Thymus (tissue), 11 donors: ENCODE measurements around the gene NELFE. TPM values are rescaled to one million over a fixed set of nuclear protein-coding genes. Genes with fewer than 3 reads are reported as not detected.
A peak's percentile ranks its signal among the peaks of the same experiment; 100 is the strongest.

Source experiments
- DNase-seq, 9 donors: peaks; one replicate each; pipeline ENCODE4 v3.0.0-alpha.2; 2013; ENCODE audit warnings: low spot score in 9 of 9, low read depth in 6 of 9, missing footprints in 1 of 9
- H3K27ac ChIP-seq, 2 donors: one replicate each; pipeline ENCODE4 v1.5.1; 2013; ENCODE audit warnings: control low read depth in 1 of 2, low read depth in 1 of 2, low read length in 1 of 2, mild to moderate bottlenecking in 1 of 2, moderate library complexity in 1 of 2
- H3K27me3 ChIP-seq, 2 donors: one replicate each; pipeline ENCODE4 v1.5.1; 2013; ENCODE audit warnings: low read length in 1 of 2; ENCODE audit not compliant: control insufficient read depth in 2 of 2, insufficient read depth in 1 of 2
- H3K36me3 ChIP-seq, 2 donors: one replicate each; pipeline ENCODE4 v1.5.1; 2013; ENCODE audit warnings: low read length in 1 of 2, mild to moderate bottlenecking in 1 of 2, moderate library complexity in 1 of 2; ENCODE audit not compliant: control insufficient read depth in 2 of 2, insufficient read depth in 2 of 2
- H3K4me1 ChIP-seq, 2 donors: one replicate each; pipeline ENCODE4 v1.5.1; 2013; ENCODE audit warnings: low read length in 2 of 2; ENCODE audit not compliant: control insufficient read depth in 2 of 2, insufficient read depth in 2 of 2
- H3K4me3 ChIP-seq, 2 donors: one replicate each; pipeline ENCODE4 v1.5.1; 2013; ENCODE audit warnings: low read length in 2 of 2, control low read depth in 1 of 2, mild to moderate bottlenecking in 1 of 2
- H3K9me3 ChIP-seq, 2 donors: one replicate each; pipeline ENCODE4 v1.5.1; 2013; ENCODE audit warnings: low read length in 1 of 2, mild to moderate bottlenecking in 1 of 2; ENCODE audit not compliant: control insufficient read depth in 2 of 2, insufficient read depth in 1 of 2
- WGBS: extraction: QIAGEN DNeasy Blood & Tissue Kit; methylation state at CpG from one replicate; pipeline ENCODE4 v1.1.7; 2013; 5-methylcytosine and 5-hydroxymethylcytosine counted together
- polyA plus RNA-seq: library from polyadenylated mRNA; stranded (reverse); fragments of 200-250 nt; gene quantifications from one replicate; pipeline ENCODE4 v1.2.3, GENCODE V29; 2013
- total RNA-seq: library from RNA; stranded (reverse); fragments of 120-200 nt; gene quantifications from one replicate; pipeline ENCODE4 v1.2.4, GENCODE V29; 2013
- donor health status: healthy.

The NELFE gene
- total and polyA plus RNA-seq, 2 donors = 44.5 to 62.9 TPM

GRCh38 chr6:31906122-31906521 lies 52.6 kb downstream of the NELFE start:
- Histone ChIP-seq H3K36me3 (no peaks in the 10 kb centered on the region), H3K27ac (peak overlapping the region in 1 of 2 donors; percentile 4), H3K9me3 (no peaks in the 10 kb centered on the region), H3K27me3 (no peaks in the 10 kb centered on the region), H3K4me1 (peaks cover 8 to 13% of the 10 kb centered on the region in 2 donors), H3K4me3 (no peak overlapping the region)
- 79% methylated on average over 4 of the region's 4 CpGs for WGBS
- no peak for DNase-seq

GRCh38 chr6:31905041-31905440 lies 53.7 kb downstream of the NELFE start:
- no peak for DNase-seq
- Histone ChIP-seq H3K27me3 (no peaks in the 10 kb centered on the region), H3K36me3 (peaks cover 0 to under 1% of the 10 kb centered on the region in 2 donors), H3K4me3 (no peak overlapping the region), H3K27ac (no peak overlapping the region), H3K9me3 (no peaks in the 10 kb centered on the region), H3K4me1 (peaks cover 8 to 15% of the 10 kb centered on the region in 2 donors)
- 96% methylated on average over 1 of the region's 1 CpG for WGBS

GRCh38 chr6:31903957-31904356 lies 54.8 kb downstream of the NELFE start:
- no peaks in the 10 kb centered on the region for H3K27me3 ChIP-seq
- H3K36me3 ChIP-seq = peaks cover 0 to 4% of the 10 kb centered on the region in 2 donors
- H3K4me3 ChIP-seq = no peak overlapping the region
- H3K27ac ChIP-seq = no peak overlapping the region
- no peak for DNase-seq
- WGBS = 97% methylated on average over 3 of the region's 3 CpGs
- peaks cover 14 to 19% of the 10 kb centered on the region in 2 donors for H3K4me1 ChIP-seq
- H3K9me3 ChIP-seq = no peaks in the 10 kb centered on the region

Other genes with a start within 250 kb of the NELFE start
Only the 30 nearest of the 35 such genes appear.
- gene DDAH2, start 229.7 kb downstream of the NELFE start, total RNA-seq = 49.6 TPM
- gene DDAH2, start 229.7 kb downstream of the NELFE start, polyA plus RNA-seq = 105 TPM
- 431 TPM for gene CLIC1, start 222.4 kb downstream of the NELFE start, total RNA-seq
- gene CLIC1, start 222.4 kb downstream of the NELFE start, polyA plus RNA-seq = 337 TPM
- 8.4 TPM for gene MSH5, start 219.0 kb downstream of the NELFE start, total RNA-seq
- gene MSH5, start 219.0 kb downstream of the NELFE start, polyA plus RNA-seq = 15.2 TPM
- 1.2 TPM for gene SAPCD1, start 196.3 kb downstream of the NELFE start, total RNA-seq
- gene SAPCD1, start 196.3 kb downstream of the NELFE start, polyA plus RNA-seq = 9.7 TPM
- 0.76 TPM for gene VWA7, start 181.6 kb downstream of the NELFE start, total RNA-seq
- 0.66 TPM for gene VWA7, start 181.6 kb downstream of the NELFE start, polyA plus RNA-seq
- gene VARS1, start 163.2 kb downstream of the NELFE start, total RNA-seq = 16.6 TPM
- gene VARS1, start 163.2 kb downstream of the NELFE start, polyA plus RNA-seq = 25.2 TPM
- 71.8 TPM for gene LSM2, start 152.0 kb downstream of the NELFE start, total RNA-seq
- 76.8 TPM for gene LSM2, start 152.0 kb downstream of the NELFE start, polyA plus RNA-seq
- 1.2 TPM for gene HSPA1L, start 143.7 kb downstream of the NELFE start, total RNA-seq
- 2.4 TPM for gene HSPA1L, start 143.7 kb downstream of the NELFE start, polyA plus RNA-seq
- 73.8 TPM for gene HSPA1A, start 143.4 kb downstream of the NELFE start, total RNA-seq
- 68.8 TPM for gene HSPA1A, start 143.4 kb downstream of the NELFE start, polyA plus RNA-seq
- 110 TPM for gene HSPA1B, start 131.2 kb downstream of the NELFE start, total RNA-seq
- gene HSPA1B, start 131.2 kb downstream of the NELFE start, polyA plus RNA-seq = 46.8 TPM
- gene NEU1, start 96.2 kb downstream of the NELFE start, total RNA-seq = 20.8 TPM
- 21.9 TPM for gene NEU1, start 96.2 kb downstream of the NELFE start, polyA plus RNA-seq
- gene SLC44A4, start 80.0 kb downstream of the NELFE start, total RNA-seq = 0.42 TPM
- 1.7 TPM for gene SLC44A4, start 80.0 kb downstream of the NELFE start, polyA plus RNA-seq
- gene EHMT2, start 61.3 kb downstream of the NELFE start, total RNA-seq = 35.0 TPM
- gene EHMT2, start 61.3 kb downstream of the NELFE start, polyA plus RNA-seq = 60.1 TPM
- 1.9 TPM for gene ZBTB12, start 56.9 kb downstream of the NELFE start, total RNA-seq
- 2.6 TPM for gene ZBTB12, start 56.9 kb downstream of the NELFE start, polyA plus RNA-seq
- 9.0 TPM for gene C2, start 31.3 kb downstream of the NELFE start, total RNA-seq
- 10.3 TPM for gene C2, start 31.3 kb downstream of the NELFE start, polyA plus RNA-seq
- 17.0 TPM for gene CFB, start 12.9 kb downstream of the NELFE start, total RNA-seq
- 41.0 TPM for gene CFB, start 12.9 kb downstream of the NELFE start, polyA plus RNA-seq
- 25.4 TPM for gene SKIC2, start 204 bp upstream of the NELFE start, total RNA-seq
- 110 TPM for gene SKIC2, start 204 bp upstream of the NELFE start, polyA plus RNA-seq
- 11.8 TPM for gene DXO, start 13.2 kb upstream of the NELFE start, total RNA-seq
- gene DXO, start 13.2 kb upstream of the NELFE start, polyA plus RNA-seq = 27.3 TPM
- gene C4A, start 23.1 kb upstream of the NELFE start, total RNA-seq = 43.2 TPM
- 206 TPM for gene C4A, start 23.1 kb upstream of the NELFE start, polyA plus RNA-seq
- gene C4B, start 55.8 kb upstream of the NELFE start, total RNA-seq = 47.4 TPM
- gene C4B, start 55.8 kb upstream of the NELFE start, polyA plus RNA-seq = 262 TPM
- gene CYP21A2, start 79.4 kb upstream of the NELFE start, total RNA-seq = 0.24 TPM
- 15.7 TPM for gene CYP21A2, start 79.4 kb upstream of the NELFE start, polyA plus RNA-seq
- gene TNXB, start 150.4 kb upstream of the NELFE start, total RNA-seq = 2.1 TPM
- 8.3 TPM for gene TNXB, start 150.4 kb upstream of the NELFE start, polyA plus RNA-seq
- 16.0 TPM for gene ATF6B, start 169.3 kb upstream of the NELFE start, total RNA-seq
- gene ATF6B, start 169.3 kb upstream of the NELFE start, polyA plus RNA-seq = 49.2 TPM
- 6.8 TPM for gene FKBPL, start 171.3 kb upstream of the NELFE start, total RNA-seq
- gene FKBPL, start 171.3 kb upstream of the NELFE start, polyA plus RNA-seq = 6.0 TPM
- not detected for gene PRRT1, start 193.0 kb upstream of the NELFE start, total RNA-seq
- gene PRRT1, start 193.0 kb upstream of the NELFE start, polyA plus RNA-seq = 6.1 TPM
- 7.6 TPM for gene PPT2, start 195.2 kb upstream of the NELFE start, total RNA-seq
- gene PPT2, start 195.2 kb upstream of the NELFE start, polyA plus RNA-seq = 9.8 TPM
- 10.5 TPM for gene EGFL8, start 205.6 kb upstream of the NELFE start, total RNA-seq
- gene EGFL8, start 205.6 kb upstream of the NELFE start, polyA plus RNA-seq = 31.9 TPM
- 25.2 TPM for gene AGPAT1, start 217.1 kb upstream of the NELFE start, total RNA-seq
- 32.6 TPM for gene AGPAT1, start 217.1 kb upstream of the NELFE start, polyA plus RNA-seq
- gene RNF5, start 219.4 kb upstream of the NELFE start, total RNA-seq = 62.8 TPM
- 77.3 TPM for gene RNF5, start 219.4 kb upstream of the NELFE start, polyA plus RNA-seq
- gene AGER, start 225.3 kb upstream of the NELFE start, total RNA-seq = 8.5 TPM
- gene AGER, start 225.3 kb upstream of the NELFE start, polyA plus RNA-seq = 81.3 TPM